CD4-positive, alpha-beta T cell treated with Interleukin-15 for 4 hours (primary cell): ENCODE data around the gene ANGPT4.
"Not testable (repeated sequence)": the region's sequence is repeated elsewhere in the genome, so short reads cannot be mapped to it uniquely, and the experiment has no call there.

Experiments used
- DNase-seq: peaks from one replicate; pipeline ENCODE4 v3.0.0-alpha.2; 2020; ENCODE audit warnings: low spot score

ANGPT4 gene

GRCh38 chr20:872855-873520, 43.1 kb downstream of the ANGPT4 start:
- DNase-seq: no peak

DNA sequence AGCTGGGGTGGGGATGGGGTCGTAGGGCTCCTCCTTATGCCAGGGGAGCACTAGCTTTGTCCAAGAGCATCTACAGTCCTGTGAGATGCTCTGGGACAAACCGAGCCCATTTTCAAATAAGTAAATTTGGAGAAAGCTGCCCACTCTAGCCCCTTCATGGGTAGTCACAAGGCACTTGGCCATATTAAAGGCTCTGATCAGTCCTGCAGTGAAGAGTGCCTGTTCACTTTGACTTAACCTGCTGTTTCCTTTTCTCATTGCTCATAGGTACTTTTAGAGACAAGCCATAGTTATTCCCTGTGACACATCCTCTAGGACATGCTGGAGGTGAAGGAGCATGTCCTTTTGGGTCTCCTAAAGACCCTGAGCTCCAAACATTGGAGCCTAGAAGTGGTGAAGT, 44.2 kb downstream of the ANGPT4 start:
- no peak for DNase-seq

- no peak for DNase-seq
Observed at GRCh38 chr20:871436-871835, 44.7 kb downstream of the ANGPT4 start.

- DNase-seq: no peak
Observed at GRCh38 chr20:870758-871157, 45.4 kb downstream of the ANGPT4 start.

DNA sequence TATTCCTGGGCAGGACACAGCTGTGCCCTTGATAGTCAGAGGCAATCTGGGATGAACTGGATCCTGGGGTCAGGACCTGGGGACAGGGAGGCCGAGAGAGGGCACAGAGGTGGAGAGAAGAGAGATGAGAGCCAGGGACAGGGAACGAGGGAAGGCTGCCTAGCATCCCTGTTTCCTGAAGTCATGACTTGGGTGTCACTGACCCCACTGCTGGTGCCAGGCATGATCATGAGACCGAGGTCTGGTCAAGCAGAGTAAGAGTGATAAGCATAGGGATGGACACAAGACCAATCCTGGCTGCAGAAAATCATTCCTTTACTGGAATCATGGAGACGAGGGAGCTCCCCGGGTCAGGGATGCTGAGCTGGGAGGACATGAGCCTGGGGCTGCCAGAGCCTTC, 46.5 kb downstream of the ANGPT4 start:
- DNase-seq: no peak

DNA sequence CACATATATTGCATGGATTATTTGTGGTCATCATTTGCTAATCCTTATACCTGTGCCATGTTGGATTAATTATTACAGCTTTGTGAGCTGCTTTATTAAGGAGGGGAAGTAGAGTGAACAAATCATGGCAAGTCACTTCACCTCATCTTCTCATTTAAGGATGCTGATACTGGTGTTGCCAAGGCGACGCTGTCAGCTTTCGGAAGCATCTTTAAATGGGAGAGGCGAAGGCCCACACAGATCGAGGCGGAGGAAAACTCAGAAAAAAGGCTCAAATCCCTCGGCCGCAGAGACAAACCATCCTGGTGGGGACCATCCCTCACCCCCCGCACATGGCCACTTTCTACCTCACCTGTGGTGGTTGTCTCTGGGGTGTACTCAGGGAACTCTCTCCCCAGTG, 47.9 kb downstream of the ANGPT4 start:
- no peak for DNase-seq

DNA sequence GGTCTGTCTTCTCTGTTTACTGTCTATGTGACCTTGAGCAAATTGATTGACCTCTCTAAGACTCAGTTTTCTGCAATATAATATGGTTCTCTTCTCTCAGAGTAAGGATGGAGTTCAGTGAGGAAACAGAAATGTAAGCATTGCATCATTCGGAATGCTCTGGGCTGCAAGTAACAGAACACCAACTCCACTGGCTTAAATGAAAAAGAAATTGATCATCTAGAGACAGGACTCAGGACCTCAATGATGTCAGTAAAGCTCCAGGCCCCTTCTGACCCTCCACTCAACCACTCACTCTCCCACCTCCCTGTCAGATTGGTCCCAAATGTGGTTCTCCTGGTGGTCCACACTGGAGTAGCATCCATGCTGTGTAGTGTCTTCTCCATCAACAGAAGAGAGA, 50.7 kb downstream of the ANGPT4 start:
- DNase-seq: no peak

DNA sequence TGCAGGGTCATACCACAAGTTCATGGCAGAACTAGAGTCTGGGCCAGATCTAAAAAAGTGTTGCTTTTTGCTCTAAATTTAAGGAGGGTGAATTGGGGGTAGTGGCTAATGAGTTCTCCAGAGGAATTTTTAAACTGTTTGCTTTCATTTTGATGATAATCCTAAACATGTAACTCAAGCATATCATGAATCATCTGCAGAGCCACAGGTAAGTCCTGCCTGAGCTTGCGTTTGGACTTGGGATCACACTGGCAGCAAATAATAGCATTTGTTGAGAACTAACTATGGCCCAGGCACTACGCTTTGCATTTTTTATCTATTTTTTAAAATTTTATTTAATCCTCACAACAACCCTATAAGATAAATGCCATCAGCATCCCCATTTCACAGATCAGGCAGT, 55.2 kb downstream of the ANGPT4 start:
- no peak for DNase-seq

GRCh38 chr20:859751-860231, 56.3 kb downstream of the ANGPT4 start:
- DNase-seq: no peak

DNA sequence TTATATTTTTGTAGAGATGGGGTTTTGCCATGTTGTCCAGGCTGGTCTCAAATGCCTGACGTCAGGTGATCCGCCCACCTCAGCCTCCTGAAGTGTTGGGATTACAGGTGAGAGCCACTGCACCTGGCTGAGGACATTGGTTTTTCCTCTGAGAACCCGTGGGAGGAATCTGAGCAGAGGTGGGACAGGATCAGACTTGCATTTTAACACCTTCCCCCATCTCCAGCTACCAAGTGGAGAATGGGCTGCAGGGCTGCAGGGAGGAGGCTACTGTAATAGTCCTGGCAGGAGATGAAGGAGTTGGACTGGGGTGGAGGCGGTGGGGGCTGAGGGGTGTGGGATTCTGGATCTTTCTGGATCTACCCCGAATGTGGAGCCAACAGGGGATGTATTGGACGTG, 58.1 kb downstream of the ANGPT4 start:
- DNase-seq: no peak

DNA sequence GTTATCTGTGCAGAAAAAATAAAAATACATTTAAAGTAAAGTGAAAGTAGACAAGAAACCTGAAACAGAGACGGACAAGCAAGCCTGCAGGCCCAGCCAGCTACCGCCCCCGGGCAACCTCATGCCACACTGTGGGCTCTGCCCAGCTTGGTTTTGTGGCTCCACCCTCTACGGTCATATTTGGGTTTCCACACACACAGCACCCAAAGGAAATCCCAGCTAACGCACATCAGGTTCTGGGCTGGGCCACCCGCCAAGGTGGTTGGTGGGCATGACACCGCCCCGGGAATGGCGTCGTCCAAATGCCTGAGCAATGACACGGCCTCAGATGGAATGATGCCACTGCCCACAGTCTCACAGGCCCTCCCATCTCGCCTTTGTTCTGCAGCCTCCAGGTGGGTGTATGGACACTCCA, 59.8 kb downstream of the ANGPT4 start:
- peak; percentile 44 for DNase-seq

DNA sequence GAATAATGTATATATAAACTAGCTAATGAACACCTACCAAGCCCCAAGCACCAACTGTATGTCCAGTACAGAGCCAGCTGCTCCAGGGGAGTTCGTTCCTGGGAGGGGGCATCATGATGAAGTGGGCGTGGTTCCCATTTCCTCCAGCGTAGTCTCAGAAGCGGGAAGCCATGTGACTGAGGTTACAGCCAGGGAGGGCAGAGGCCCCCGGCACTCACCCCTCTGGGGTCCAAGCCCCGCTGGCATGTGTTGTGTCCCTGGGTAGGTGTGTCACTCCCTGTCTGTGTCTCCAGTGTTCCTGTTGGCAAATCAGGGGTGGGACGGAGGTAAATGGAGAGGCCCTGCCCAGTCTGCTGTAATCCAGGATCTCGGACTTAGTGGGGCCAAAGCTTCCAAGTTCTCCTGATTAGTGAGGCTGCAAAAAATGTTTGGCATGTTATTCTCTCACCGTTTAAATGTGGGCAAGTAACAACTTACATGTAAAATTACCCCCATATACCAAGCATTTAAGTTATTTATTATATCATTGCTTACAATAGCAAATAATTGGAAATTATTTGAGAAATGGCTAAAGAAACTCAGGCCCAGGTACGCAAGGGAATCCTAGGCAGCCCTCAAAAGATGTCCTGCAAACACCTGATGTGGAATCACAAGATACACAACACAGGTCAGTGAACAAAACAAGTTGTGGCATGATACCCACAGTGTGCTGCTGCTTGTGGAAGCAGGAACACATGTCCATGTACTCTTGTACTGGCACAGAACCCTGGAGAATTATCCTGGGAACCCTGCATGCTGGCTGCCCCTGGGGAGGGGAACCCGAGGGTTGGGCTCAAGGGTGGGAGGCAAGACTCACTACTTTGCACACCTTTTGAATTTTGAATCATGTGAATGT, 60.4 kb downstream of the ANGPT4 start:
- DNase-seq: no peak

GRCh38 chr20:854601-855000, 61.5 kb downstream of the ANGPT4 start:
- DNase-seq: no peak

DNA sequence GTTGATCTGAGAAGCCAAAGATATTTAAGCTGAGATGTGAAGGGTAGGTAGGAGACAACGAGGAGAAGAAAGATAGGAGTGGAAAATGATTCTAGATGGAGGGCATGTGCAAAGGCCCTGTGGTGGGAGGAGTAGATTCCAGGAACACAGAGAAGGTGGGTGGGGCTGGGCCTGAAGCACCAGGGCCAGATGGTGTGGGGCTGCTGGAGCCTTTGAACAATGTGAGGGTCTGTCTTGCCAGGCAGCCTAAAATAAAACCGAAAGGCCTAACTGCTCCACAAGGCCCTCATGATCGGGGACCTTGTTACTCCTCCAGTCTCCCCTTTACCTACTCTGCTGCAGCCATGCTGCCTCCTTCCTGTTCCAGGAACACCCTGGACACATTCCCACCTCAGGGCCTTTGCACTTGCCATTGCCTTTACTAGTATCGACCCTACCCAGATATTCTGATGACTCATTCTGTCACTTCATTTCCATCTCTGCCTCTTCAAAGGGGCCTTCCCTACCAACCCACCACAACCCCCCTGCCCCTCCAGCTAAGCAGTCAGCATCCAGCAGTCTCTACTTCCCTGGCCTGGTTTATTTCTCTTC, 62.6 kb downstream of the ANGPT4 start:
- no peak for DNase-seq

- DNase-seq: not testable (repeated sequence)
Observed at GRCh38 chr20:848731-849130, 67.4 kb downstream of the ANGPT4 start.

DNA sequence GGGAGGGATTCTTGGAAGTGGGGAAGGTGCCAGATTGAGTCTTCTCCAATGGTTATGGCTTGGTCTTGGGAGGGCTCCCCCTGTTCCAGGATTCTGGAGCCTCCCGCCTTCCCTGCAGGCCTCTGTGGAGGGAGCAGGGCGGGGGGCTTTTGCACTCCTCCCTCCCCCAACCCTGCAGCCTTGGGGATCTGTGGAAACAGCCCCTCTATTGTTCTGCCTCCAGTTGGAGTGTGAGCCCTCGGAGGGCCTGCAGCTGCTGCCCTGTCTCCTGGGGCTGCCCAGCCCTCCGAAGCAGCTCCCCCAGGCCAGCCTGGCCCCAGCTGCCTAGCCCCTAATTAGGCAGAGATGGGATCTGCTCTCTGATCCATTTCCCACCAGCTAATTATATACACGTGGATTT, 67.9 kb downstream of the ANGPT4 start:
- DNase-seq: no peak

DNA sequence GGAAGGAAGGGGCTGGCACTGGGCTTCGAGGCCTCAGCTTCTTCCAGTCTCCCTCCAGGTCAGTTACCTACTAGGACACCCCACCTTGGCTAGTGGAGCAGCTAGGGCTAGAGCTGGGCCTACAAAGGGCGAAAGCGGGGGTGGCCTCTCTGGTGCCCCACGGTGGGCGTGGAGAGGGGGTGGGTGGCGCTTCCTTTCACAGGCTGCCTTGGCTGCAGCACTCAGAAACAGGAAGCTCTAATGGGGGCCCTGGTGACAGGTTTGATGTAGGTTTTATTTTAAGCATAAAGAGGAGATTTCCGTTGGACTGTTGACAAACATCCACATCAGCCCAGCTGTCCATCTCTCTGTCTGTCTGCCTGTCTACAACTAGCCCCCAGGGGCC, 69.2 kb downstream of the ANGPT4 start:
- peak; percentile 56 for DNase-seq

DNA sequence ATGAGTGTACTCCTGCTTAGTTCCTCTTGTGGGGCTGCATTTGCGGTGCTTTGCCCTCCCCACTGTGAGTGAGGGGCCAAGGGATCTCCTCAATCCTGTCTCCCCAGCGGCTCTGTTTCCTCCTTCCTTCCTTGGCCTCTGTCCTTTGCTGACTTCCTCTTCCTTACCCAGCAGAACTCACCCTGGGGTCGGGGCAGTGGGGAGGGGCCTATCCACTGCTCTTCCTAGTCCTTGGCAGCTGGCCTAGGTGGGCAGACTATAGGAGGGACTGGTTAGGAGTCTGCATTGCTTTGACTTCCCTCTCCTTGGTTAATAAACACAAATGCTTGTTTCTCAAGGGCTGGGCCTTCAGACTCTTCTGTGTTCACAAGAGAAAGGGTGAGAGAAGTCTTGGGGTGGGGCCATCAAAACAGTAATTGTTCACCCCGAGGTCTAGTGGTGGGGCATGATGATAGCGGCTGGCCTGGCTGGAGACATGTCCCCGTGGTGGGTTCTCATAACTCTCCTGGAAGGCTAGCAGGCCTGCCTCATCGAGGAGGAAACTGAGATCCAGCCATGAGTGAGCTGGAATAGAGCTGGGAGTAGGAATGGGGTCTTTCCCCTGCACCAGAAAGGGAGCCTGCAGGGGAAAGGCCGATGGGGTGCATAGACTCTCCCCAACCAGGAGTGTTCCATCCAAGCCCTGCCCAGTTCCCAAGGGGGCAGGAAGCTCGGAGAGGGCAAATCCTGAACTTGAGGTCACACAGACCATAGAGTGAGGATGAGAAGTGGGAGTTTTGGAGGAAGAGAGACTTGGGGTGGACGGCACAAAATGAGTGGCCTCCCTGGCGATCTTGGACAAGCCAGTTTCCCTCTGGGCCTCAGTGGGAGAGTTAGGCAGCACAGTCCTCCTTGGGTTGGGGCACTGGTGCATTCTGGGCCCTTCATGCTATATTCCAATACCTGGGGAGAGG, 69.9 kb downstream of the ANGPT4 start:
- no peak for DNase-seq

DNA sequence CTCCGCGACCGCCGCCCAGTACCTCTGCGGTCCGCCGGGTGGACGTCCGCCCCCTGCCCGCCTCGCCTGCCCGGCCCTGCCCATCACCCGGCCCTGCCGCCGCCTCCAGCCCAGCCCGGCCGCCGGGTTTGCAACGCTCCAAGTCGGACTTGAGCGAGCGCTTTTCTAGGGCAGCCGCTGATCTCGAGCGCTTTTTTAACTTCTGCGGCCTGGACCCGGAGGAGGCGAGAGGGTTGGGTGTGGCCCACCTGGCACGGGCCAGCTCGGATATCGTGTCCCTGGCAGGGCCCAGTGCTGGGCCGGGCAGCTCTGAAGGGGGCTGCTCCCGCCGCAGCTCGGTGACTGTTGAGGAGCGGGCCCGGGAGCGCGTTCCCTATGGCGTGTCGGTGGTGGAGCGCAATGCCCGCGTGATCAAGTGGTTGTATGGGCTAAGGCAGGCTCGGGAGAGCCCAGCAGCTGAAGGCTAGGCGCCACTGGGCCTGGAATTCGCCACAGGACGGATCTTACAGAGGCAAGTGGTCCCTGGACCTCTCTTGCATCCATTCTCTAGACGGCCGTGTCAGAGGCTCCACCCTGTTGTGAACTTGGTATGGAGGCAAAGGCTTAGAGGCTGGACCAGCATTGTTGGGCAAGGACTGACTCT, 70.8 kb downstream of the ANGPT4 start:
- DNase-seq: no peak

GRCh38 chr20:844473-845225, 71.5 kb downstream of the ANGPT4 start:
- peak; percentile 92 for DNase-seq

GRCh38 chr20:843912-844311, 72.2 kb downstream of the ANGPT4 start:
- no peak for DNase-seq
